ENCODE measurements around the gene RIN3.

Gene RIN3

GRCh38 chr14:92513204-92513965 lies at the start of gene RIN3:
RIN3 (plus strand) TSS chr14:92513781; CDS start chr14:92513933, 152 bp downstream.
- DNase-seq (ENCODE audit: low read depth) = peak; percentile 54
- no peak for TF ChIP-seq CTCF (conservative IDR thresholded peaks at IDR 0.05; ENCODE audit: control insufficient read depth, insufficient read depth, low read depth, low read length)
- peak within 1 kb of the TSS; percentile 71 for H3K4me3 ChIP-seq (ENCODE audit: control insufficient read depth, low read depth, low read length)

- DNase-seq (ENCODE audit: low read depth) = no peak
- TF ChIP-seq CTCF (conservative IDR thresholded peaks at IDR 0.05; ENCODE audit: control insufficient read depth, insufficient read depth, low read depth, low read length) = no peak
- H3K4me3 ChIP-seq (ENCODE audit: control insufficient read depth, low read depth, low read length) = no peak overlapping the region
Observed at GRCh38 chr14:92464156-92464555, 49.4 kb upstream of the RIN3 start.

GRCh38 chr14:92464716-92465115 lies 48.9 kb upstream of the RIN3 start:
- DNase-seq (ENCODE audit: low read depth) = no peak
- no peak for TF ChIP-seq CTCF (conservative IDR thresholded peaks at IDR 0.05; ENCODE audit: control insufficient read depth, insufficient read depth, low read depth, low read length)
- H3K4me3 ChIP-seq (ENCODE audit: control insufficient read depth, low read depth, low read length) = no peak overlapping the region

- no peak for TF ChIP-seq CTCF (conservative IDR thresholded peaks at IDR 0.05; ENCODE audit: control insufficient read depth, insufficient read depth, low read depth, low read length)
- DNase-seq (ENCODE audit: low read depth) = no peak
- no peak overlapping the region for H3K4me3 ChIP-seq (ENCODE audit: control insufficient read depth, low read depth, low read length)
Observed at GRCh38 chr14:92465353-92466055, 48.1 kb upstream of the RIN3 start.

- peak; percentile 26 for DNase-seq (ENCODE audit: low read depth)
Observed at GRCh38 chr14:92466059-92466458, 47.5 kb upstream of the RIN3 start.

GRCh38 chr14:92469515-92469914 lies 44.1 kb upstream of the RIN3 start:
- no peak for DNase-seq (ENCODE audit: low read depth)
- TF ChIP-seq CTCF (conservative IDR thresholded peaks at IDR 0.05; ENCODE audit: control insufficient read depth, insufficient read depth, low read depth, low read length) = no peak
- no peak overlapping the region for H3K4me3 ChIP-seq (ENCODE audit: control insufficient read depth, low read depth, low read length)

More at GRCh38 chr14:92466059-92466458, 47.5 kb upstream of the RIN3 start:
- no peak overlapping the region for H3K4me3 ChIP-seq (ENCODE audit: control insufficient read depth, low read depth, low read length)
- no peak for TF ChIP-seq CTCF (conservative IDR thresholded peaks at IDR 0.05; ENCODE audit: control insufficient read depth, insufficient read depth, low read depth, low read length)

All from fibroblast of mammary gland (primary cell).